ENCODE data around the gene SURF4.
A peak's percentile ranks its signal among the peaks of the same experiment; 100 is the strongest.

- TF ChIP-seq EGR1 (IDR thresholded peaks at IDR 0.05) (no peak), EP300 (IDR thresholded peaks at IDR 0.05; ENCODE audit: borderline replicate concordance) (no peak), MAX (IDR thresholded peaks at IDR 0.05) (peak; percentile 13; the same call in 1 of the 2 replicates), ZBTB7A (IDR thresholded peaks at IDR 0.05; ENCODE audit: low read depth) (no peak), YY1 (IDR thresholded peaks at IDR 0.05; ENCODE audit: low read depth) (no peak), CREB1 (IDR thresholded peaks at IDR 0.05; ENCODE audit: low read depth) (no peak)
Measured at GRCh38 chr9:133406480-133407307, 30.8 kb upstream of the SURF4 start.

Measured in Ishikawa (cell line).